ENCODE measurements around the gene TNFRSF8. TPM values are rescaled to one million over a fixed set of nuclear protein-coding genes. Genes with fewer than 3 reads are reported as not detected.

The TNFRSF8 gene
- total and polyA plus RNA-seq, 9 of the 15 experiments (the other 6 are each of a cell fraction or from before 2014, with no cell fraction given), result 3.5 to 38.4 (median 17.1) TPM

- no peak for TF ChIP-seq ZMIZ1 (IDR thresholded peaks at IDR 0.05; ENCODE audit: low read depth in 2 of 2, low read length in 2 of 2)
- TF ChIP-seq TBL1XR1 (IDR thresholded peaks at IDR 0.05; ENCODE audit: low read length in 2 of 2), result peak in 1 of 2 experiments; percentile 60; a peak in 2 of 4 replicates
- peak; percentile 95 for TF ChIP-seq ZNF444 (CRISPR knock-in tag; IDR thresholded peaks at IDR 0.05)
- TF ChIP-seq DACH1 (IDR thresholded peaks at IDR 0.05; ENCODE audit: partially characterized antibody), result no peak
- peak; percentile 98 for TF ChIP-seq TSHZ1 (CRISPR knock-in tag; IDR thresholded peaks at IDR 0.05)
- no peak for TF ChIP-seq E2F5 (CRISPR knock-in tag; IDR thresholded peaks at IDR 0.05)
- peak; percentile 99 for TF ChIP-seq ZNF76 (CRISPR knock-in tag; IDR thresholded peaks at IDR 0.05; ENCODE audit: borderline replicate concordance)
- peak; percentile 85 for TF ChIP-seq ZNF707 (CRISPR knock-in tag; conservative IDR thresholded peaks at IDR 0.05)
- no peak for TF ChIP-seq MIER1 (IDR thresholded peaks at IDR 0.05; ENCODE audit: low read depth)
- no peak for TF ChIP-seq ZNF740 (CRISPR knock-in tag; IDR thresholded peaks at IDR 0.05)
- TF ChIP-seq ZNF740 (tag; IDR thresholded peaks at IDR 0.05), result peak; percentile 44 to 98; a peak in 3 of 4 replicates
- TF ChIP-seq ZBTB9 (CRISPR knock-in tag; IDR thresholded peaks at IDR 0.05), result peak; percentile 100
- peak; percentile 85 for TF ChIP-seq GMEB1 (CRISPR knock-in tag; IDR thresholded peaks at IDR 0.05)
Measured at GRCh38 chr1:12075195-12076114, 12.4 kb downstream of the TNFRSF8 start (continued).
